Stimulated activated CD8-positive, alpha-beta memory T cell treated with anti-CD3 and anti-CD28 coated beads, Interleukin-15, amount 100 ng/mL, for 4 hours (primary cell): ENCODE measurements around the gene CCDC187.

Experiments used
- DNase-seq, 2 donors: peaks; one replicate each; pipeline ENCODE4 v3.0.0-alpha.2; 2020; ENCODE audit warnings: low read depth in 2 of 2

The CCDC187 gene

DNA sequence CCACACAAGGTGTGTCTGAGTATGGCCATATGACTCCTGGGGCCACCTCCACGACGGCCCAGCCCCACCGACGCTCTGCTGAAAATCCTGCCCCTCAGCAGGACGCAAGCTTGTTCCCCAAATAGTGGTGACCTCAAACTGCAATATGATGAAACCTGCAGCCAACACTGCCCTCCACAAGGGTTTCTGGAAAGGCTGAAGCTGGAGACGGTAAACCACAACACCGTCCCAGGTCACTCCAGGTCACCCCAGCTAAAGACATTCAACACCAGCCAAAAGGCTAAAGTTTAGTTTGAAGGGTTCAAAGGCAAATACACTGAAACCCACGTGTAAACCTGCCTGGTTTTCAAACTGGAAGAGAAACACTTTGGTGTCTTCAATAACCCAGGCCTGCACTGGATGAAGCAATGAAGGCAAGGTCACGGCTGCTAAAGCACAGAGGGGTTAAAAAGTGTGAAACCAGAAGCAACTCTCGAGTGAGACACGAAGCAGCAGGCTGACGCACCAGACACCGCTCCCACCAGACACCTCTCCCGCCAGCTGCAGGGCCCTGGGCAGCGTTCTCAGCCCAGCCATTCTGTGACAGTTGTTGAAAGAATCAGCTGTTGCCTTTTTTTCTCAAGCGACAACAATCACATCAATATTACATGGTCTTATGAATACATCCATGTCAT, 97.2 kb downstream of the CCDC187 start:
- no peak for DNase-seq

DNA sequence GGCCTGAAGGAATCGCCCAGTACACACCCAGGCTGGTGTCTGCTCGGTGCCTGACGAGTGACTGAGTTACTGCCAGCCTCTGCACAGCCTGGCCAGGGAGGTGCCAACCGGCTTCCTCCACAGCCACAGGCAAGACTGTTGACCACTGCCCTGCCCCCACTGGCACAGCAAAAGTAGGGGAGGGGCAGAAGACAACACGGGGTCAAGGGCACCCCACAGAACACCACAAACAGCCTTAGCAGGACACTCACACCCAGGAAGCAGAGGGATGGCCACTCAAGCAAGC, 98.2 kb downstream of the CCDC187 start:
- no peak for DNase-seq

DNA sequence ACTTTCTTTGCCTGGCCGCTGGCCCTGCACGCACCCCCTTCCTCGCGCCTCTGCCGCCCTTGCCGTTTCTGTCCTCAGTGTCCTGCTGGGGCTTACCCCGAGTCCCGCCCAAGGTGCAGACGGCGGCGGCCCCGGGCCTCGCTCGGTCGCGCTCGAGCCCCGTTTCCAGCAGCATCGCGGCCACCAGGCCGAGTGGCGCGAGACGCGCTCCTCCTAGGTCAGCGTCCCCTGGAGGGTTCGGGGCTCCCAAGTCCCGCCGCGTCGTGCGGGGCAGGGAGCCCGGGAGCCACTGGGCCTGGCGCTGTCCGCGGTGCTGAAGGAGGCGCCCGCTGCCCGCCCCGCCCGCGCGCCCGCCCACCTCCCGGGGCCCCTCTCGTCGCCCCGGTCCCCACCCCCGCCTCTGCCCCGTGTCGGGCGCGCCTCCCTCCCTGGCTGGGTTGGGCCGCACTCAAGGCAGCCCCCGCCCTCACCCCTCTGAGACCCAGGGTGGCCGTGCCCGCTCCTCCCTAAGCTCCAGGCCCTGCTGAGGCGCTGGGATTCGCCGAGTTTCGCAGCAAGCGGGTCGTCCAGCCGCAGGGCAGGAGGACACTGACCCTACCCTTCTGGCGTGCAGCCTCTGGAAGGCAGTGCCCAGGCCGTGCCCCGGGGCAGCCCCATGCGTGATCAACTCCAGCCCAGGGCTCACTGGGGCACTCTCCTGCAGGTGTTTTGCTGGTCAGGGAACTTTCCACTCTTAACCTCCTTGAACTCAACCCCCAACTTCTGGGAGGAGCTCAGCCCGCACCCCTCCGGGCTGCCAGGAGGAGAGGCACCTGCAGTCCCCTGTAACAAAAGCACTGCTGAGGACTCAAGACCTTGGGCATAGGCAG, 98.8 kb downstream of the CCDC187 start, which contains the start of gene LHX3:
Gene LHX3 (minus strand): TSS at position 291 of the 869 bp plus-strand sequence. CDS start 116 bp downstream, at position 175.
- DNase-seq: no peak

DNA sequence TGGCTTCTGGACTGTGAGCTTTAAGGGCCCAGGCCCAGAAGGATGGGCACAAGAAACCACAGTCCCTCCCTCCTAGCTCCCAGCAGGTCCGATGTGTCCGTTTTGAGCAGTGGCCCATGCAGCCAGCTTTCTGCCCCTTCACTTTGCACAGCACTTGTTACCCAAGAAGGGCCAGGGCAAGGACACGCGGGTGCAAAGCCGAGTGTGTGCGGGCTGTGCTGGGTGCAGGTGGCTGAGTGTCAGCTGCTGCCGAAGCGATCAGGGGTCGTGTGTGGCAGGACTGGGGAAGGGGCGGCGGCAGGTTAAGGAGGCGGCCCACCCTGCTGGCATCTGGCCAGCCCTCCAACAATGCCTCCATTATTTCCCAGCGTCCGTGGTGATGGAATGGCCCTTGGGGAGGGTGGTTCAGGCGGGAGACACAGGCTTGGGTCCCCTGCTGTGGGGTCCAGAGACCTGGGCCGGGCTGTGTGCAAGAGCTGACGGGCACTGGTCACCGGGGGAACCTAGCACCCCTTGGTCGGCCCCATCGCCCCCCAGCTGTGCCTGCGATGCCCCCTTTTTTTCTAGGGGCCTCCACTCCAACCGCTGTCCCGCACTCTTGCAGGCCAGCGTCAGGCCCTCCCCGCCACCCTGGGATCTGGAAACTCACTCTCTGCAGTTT, 99.6 kb downstream of the CCDC187 start:
- DNase-seq: no peak

DNA sequence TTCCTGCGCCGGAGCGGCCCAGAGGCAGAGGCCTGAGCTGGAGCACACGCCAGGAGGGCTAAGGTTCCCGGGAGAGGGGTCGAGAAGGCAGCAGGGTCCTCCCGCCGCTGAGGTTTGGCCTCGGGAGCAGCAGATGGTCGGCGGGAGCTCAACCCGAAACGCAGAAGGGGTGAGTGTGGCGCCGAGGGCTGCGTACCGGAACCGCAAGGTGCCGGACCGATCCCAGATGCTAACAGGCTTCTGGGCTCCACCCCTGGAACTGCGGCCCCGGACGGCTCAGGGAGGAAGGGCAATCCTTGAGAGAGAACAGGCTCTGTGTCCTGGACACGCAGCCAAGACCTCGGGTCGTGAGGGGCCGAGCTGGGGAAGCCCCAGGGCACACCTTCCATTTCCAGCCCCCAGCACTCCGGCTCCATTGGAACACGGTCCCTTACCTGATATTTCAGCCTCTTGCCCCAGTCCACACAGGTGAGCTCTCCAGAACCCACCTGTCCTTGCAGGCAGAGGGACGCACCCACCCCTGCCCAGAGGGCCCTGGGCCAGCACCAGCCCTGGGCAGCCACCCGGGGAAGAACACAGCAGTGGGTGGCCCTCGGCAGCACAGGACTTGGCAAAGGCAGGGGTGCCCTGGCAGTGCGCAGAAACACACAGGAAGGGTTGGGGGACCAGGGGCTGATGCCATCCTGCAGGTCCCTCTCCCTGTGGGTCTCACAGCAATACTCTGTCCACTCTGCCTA, 100.3 kb downstream of the CCDC187 start:
- no peak for DNase-seq

DNA sequence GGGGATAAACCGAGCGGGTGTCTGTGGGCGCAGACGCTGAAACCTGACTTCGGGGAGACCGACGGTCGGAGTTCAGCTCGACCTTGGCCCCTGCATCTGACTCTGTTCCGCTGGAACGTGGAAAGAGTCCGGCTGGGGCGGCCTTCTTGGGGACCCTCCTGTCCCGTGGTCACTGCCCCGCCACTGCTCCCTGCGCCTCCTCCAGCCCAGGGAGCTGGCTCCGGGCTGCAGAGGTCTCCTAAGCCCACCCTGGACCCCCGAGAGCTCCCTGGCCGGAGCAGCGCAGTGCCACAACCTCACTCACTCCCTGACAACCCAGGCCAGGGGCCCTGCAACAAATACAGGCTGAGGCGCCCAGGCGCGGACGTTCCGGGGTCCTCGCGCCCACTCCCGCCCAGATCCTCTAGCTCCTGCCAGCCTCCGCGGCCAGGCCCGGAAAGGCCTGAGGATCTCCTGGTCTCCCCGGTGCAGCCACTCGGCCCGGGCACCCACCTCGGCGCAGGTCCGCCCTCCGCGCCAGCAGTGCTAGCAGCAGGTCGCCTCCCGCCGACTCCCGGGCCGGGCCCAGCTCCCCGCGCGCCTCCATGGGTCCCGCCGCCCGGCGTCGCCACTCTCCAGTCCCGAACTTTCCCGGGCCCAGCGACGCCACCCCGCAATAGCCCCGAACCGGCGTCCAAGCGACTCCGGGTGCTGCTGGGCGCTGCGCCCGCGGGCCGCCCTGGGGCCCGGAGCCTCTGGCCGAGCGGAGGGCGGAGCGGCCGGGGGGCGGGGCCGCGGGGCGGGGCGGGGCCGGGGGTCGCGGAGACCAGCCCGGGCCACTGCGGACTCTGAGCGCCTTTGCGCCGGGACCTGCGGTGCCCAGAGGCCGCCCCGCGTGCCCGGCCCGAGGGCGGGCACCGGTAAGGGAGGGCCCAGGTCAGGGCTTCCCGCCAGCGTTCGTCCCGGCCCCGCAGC, 101.2 kb downstream of the CCDC187 start:
- DNase-seq: no peak

DNA sequence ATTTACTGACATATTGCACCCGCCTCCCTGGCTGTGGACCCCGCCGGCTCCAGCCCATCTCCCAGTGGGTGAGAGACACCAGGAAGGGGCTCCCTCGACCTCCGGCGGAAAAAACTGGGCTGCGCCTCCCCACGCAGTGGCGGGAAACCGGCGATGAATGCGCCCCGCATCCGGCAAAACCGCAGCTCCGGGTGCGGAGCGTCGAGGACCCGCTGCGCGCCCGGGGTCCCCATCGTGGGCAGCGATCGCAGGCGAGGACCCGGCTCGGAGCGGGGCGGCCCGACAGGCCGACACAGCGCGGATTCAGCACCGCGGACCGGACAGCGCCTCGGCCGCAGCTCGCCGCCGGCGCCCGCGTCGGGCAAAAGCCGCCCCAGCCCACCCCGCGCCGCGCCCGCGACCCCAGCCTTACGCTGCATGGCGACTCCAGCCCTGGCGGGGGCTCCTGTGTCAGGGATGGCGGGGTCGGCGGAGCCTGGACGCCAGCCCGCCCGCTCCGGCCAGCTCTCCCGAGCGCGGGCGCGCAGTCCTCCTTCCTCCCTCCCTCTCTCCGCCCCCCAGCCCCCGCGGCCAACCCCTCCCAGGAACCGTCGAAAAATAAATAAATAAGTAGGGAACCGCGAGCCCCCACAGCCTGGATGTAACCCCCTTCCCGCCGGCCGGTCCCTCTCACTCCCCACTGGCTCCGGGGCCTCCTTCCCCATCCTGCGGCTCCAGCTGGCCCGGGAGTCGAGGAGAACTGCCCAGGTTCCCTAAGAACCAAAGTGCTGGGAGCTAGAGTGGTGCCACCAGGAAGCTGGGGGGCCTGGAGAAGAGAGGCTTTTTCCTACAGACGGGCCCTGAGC, 102.1 kb downstream of the CCDC187 start:
- DNase-seq: no peak

DNA sequence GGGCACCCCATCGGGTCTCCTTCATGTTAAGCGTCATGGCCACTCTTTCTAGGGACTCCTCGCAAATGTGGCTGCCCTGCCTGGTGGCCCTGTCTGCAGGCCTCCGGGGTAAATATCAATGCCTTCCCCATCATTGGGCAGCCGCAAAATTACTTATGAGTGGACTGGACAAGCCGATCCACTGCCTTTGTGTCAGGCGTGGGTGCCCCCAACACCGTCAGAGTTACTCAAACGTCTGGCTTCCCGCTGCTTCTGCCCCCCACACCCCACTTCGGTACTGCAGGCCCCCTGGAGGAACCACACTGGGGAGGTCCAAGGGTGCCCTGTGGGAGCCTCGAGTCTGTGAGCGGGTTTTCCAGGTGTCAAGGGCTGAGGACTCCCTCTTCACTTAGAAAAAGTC, 102.7 kb downstream of the CCDC187 start:
- DNase-seq: no peak

DNA sequence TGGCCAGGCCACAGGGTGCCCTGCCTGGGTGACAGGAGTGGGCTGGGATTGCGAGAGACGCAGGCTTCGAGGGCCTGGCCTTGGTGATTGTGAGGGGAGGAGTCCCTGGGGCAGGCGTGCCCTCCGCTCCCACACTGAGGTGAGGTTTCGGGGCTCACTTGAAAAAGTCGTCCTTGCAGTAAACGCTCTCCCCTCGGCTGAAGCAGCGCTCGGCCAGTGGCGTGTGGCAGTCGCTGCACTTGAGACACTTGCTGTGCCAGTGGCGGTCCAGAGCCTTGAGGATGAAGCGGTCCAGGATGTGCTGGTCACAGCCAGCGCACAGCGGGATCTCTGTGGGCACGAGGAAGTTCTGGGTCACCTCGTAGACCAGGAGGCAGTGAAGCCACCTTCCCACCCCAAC, 103.5 kb downstream of the CCDC187 start:
- DNase-seq: no peak
